NCI-H1105 (cell line): ENCODE data around the gene KCNH1.
A peak's percentile ranks its signal among the peaks of the same experiment; 100 is the strongest.

Source experiments
- DNase-seq: peaks from one replicate; lab custom pipeline; 2025; lab: John Stamatoyannopoulos, UW

Gene KCNH1

GRCh38 chr1:210857146-210857663 lies 276.7 kb downstream of the KCNH1 start:
- no peak for DNase-seq

DNA sequence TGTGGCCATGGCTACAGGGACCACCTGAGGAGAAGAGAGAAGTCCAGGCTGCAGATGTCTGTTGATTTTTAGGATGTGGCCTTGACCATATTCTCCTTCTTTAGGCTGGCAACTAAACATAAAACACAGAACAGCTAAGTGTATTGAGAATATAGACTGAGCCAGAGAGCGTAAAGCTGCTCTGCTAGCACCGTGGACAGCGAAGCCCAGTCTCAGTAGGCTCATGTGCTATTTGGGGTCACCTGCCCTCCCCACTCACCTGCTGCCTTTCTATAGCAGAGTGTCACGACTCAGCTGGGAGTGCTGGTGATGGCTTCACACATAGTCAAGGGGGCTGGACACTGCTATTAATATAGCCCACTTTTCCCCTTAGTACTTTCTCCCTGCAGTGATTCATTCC lies 278.5 kb downstream of the KCNH1 start:
- peak; percentile 13 for DNase-seq

DNA sequence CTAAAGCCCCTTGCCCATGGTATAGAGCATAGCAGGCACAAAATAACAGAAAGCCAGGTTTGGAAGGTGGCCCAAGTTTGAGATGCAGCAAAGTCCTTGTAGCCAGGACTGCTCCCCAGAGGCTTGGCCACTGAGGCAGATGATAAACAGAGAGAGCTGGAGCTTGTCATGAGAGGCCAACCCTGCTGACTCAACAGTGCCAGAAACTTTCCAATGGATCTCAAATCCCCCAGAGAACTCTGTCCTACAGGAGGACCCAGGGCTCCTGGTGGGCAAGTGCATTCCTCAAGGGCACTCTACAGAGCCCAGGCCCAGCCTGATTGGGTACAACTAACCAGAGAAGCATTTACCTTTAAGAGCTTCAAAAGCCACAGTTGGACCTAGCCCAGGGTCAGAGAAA lies 280.7 kb downstream of the KCNH1 start:
- DNase-seq = no peak

- DNase-seq = no peak
Measured at GRCh38 chr1:210850556-210850955, 283.4 kb downstream of the KCNH1 start.

GRCh38 chr1:210848474-210848873 lies 285.5 kb downstream of the KCNH1 start:
- DNase-seq = no peak

DNA sequence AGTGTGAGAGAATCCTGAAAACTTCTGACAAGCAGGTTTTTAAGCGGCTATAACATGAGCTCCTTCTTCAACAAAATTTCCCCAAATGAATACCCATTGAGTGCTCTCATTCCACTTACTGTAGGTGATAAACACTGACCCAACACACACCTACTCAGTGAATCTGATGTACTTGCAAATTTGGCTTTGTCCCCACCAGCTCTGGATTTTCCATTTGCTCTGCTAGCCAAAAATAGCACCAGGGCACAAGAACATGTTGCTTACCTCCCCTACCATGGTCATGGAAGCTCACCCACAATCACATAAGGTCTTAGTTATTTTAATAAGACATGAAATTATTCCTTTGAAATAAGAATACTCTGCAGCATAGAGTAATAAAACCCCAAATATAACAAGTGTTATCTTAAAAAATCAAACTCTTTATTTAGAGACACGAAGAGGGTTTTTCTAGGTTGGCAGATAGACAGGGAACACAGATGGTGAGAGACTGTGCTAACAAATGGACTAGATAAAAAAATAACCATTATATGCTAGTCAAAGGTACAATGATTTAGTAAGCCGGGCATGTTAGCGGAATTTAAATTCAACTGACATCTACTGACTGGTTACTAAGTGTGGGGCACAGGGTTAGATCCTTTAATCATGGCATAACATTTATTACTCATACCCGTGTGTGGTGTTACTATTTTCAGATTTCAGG lies 291.9 kb downstream of the KCNH1 start:
- DNase-seq = no peak

DNA sequence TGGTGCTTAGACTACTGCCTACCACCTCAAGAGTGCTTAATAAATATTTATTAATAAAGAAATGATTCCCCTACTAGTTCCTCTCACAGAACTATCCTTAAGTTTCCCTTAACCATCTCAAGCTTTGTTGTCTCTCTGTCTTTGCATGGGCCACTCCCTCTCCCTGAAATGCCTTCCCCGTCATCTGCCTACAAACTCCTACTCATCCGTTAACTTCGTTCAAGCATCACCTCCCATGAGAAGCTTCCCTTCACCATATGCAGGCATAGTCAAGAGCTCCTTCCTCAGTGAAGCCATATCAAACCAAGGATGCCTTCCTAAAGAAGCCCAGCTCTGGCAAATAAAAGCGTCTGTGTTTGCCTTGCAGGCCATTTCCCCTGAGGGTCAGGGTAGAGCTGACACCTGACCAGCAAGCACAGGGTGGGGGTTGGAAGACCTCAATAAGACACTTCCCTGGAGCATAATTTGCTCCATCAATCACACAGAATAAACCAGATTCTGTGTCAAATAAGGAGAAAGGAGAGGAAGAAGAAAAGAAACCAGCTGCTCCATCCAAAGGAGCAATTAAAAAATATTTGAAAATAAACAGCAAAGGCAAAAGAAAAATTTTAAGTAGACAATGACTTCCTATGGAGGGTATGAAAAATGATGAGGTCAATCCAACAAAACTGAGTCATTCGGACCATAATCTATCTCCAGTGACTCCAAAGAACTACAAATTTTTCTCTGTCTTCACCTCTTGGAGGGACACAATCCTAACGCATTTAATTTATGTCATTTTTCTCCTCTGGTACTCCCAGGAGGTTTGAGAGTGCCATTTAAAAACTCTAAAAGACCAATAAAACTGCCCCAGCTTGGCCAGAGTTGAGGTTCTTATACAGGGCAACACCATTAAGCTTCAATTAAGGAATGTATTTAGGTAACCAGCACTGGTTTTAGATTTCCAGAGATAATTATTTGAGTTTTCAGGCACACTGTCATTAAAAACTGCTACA lies 303.6 kb downstream of the KCNH1 start:
- no peak for DNase-seq

GRCh38 chr1:210828996-210829596 lies 304.9 kb downstream of the KCNH1 start:
- DNase-seq = no peak

- DNase-seq = no peak
Measured at GRCh38 chr1:210827481-210827880, 306.5 kb downstream of the KCNH1 start.

DNA sequence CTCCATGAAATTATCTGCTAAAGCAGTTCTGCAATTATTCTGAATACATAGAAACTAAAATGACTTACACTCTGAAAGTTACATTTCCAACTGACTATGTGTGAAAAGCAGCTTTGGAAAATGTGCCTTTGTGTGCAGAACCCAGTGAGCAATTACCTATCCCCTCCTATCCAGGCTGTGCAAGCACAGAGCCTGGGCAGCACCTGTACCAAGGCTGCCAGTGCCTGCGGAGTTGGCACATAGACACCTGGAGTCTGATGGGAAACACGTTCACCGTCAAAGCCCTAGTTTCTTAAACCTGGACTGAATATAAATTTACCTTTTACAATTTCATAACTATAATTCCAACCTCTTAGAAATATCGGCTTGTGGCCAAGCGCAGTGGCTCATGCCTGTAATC lies 307.3 kb downstream of the KCNH1 start:
- DNase-seq = no peak

DNA sequence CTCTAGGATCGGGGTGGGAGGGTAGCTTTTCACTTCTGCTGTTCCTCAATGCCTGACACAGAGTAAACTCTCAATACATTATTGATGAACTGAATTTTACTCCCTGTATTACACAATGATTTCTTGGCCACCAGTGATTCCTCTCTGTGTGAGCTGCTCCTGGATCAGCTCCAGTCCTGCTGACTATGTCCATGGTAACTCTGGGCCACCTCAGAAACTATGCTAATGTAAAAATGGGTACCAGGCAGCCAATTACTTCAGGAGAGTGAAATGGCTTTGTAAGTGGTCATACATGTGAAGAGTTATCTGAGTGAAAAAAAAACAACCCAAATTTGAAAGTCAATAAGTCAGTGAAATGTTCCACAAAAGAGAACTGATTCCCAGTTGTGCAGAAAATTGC lies 311.0 kb downstream of the KCNH1 start:
- DNase-seq = no peak

DNA sequence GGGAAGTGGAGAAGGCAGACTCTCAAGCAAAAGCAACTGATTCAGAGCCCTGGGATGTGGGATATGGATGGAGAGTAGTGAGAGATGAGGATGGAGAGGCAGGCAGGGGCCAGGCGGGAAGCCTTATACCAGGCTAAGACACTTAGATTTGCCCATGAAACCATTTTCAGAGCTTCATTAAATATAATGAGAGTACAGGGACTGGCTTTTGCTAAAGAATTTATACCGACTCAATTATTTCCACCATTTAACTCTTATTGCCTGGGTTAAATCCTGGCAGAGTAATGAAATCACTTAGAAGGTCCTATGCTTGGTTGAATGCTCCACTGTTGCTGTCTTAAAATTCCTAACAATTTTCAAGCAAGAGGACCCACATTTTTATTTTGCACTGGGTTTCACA lies 311.7 kb downstream of the KCNH1 start:
- no peak for DNase-seq

GRCh38 chr1:210821615-210822014 lies 312.3 kb downstream of the KCNH1 start:
- DNase-seq = no peak

GRCh38 chr1:210819266-210819665 lies 314.7 kb downstream of the KCNH1 start:
- DNase-seq = no peak

DNA sequence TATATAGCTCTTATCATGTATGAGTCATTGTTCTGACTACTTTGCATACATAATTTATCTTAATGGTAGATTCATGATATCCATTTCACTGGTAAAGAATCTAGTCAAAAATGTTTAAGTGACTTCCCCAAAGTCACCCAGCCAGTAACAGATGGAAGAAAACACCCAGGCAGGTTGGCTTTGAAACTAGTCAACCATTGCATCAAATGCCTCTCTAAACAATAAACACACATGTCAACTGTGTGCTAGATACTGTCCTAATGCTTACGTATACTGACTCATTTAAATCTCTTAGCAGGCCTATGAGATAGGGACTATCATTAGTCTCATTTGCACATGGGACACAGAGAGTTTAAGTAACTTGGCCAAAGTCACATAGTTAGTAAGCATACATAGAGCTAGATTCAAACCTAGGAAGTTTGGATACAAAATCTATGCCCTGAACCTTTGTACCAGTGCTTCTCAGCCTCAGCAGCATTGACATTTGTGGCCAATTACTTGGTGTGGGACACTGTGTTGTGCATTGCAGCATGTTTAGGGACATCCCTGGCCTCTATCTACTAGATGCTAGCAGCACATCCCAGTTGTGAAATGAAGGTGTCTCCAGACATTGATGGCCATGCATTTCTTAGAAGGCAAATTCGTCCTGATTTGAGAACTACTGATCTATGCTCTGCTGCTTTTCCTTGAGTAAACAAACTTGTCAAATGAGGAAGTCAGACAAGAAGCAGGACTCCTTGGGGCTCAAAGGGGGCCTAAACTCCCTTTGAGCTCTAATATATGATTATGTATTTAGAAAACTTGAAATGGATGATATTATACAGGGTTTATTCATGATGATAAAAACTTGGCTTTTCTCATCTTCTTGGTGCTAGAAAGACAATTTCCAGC lies 316.3 kb downstream of the KCNH1 start:
- no peak for DNase-seq

- no peak for DNase-seq
Measured at GRCh38 chr1:210815641-210816550, 318.1 kb downstream of the KCNH1 start.

DNA sequence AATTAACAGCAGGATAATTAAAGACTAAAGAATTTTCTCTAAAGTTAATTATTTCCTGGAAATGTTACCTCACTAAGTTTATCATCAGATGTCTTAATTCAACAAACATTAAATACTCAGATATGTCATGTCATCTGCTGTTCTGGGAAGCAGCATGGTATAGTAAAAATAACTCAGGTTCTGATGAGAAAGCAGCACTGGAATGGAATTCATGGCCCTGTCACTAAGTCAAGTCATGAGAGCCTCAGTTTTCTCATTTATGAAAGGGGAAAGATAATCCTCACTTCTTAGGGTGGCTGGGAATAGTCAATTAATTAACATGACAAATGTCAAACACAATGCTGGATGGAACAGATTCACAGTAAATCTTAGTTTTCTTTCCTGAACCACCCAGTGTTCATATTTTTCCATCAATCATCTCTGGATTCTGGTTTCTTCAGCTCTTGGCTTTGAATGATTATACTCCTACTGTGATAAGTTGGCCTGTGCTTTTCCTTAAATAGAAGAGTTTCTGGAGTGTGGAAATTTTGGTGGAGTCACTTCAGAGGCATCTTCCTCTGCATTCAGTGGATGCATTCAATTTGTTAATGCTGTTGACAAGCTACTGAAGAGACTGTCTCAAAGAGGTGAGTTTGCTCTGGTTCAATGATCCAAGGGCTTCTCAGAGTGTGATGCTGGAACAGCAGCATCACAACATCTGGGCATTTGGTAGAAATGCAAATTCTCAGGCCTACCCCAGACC lies 319.4 kb downstream of the KCNH1 start:
- no peak for DNase-seq

- DNase-seq = no peak
Measured at GRCh38 chr1:210801501-210801900, 332.4 kb downstream of the KCNH1 start.

DNA sequence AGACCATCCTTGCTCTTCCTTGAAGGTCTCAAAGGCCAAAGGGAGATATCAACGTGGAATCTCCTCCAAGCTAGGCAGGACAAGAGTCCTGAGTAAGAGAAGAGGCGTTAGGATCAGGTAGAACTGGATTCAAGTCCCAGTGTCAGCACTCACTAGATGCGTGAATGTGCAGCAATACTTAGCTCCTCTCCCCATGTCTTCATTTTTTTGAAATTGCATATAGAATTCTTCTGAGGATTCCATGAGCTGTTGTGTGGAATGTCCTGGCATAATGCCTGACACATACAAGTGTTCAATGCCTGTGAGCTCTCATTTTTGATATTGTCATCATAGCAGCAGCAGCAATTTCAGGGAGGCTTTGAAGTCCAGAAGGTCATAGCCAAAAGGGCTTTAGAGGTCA lies 333.2 kb downstream of the KCNH1 start:
- no peak for DNase-seq

GRCh38 chr1:210800301-210800700 lies 333.6 kb downstream of the KCNH1 start:
- DNase-seq = peak; percentile 90
